Parathyroid adenoma (tissue), 2 donors: ENCODE results near the gene LACTBL1.
A peak's percentile ranks its signal among the peaks of the same experiment; 100 is the strongest.
"Not testable (repeated sequence)": the region's sequence is repeated elsewhere in the genome, so short reads cannot be mapped to it uniquely, and the experiment has no call there.

ENCODE experiments used
- H2AFZ ChIP-seq: fragments of 300-600 bp; sonication (generic); one replicate; pipeline ENCODE4 v1.7.0; 2017; ENCODE audit warnings: antibody characterized with exemption, mild to moderate bottlenecking
- H3K27ac ChIP-seq: fragments of 300-600 bp; sonication (generic); one replicate; pipeline ENCODE4 v1.7.0; 2017
- H3K27me3 ChIP-seq: fragments of 300-600 bp; sonication (generic); one replicate; pipeline ENCODE4 v1.7.0; 2017; ENCODE audit warnings: low read length; ENCODE audit not compliant: control insufficient read depth, insufficient read depth
- H3K36me3 ChIP-seq: fragments of 300-600 bp; sonication (generic); one replicate; pipeline ENCODE4 v1.7.0; 2017; ENCODE audit warnings: low read length; ENCODE audit not compliant: control insufficient read depth, insufficient read depth
- H3K4me1 ChIP-seq: fragments of 300-600 bp; sonication (generic); one replicate; pipeline ENCODE4 v1.7.0; 2017; ENCODE audit warnings: control low read depth
- H3K4me2 ChIP-seq: fragments of 300-600 bp; sonication (generic); one replicate; pipeline ENCODE4 v1.7.0; 2017; ENCODE audit warnings: low read length
- H3K4me3 ChIP-seq: fragments of 300-600 bp; sonication (generic); one replicate; pipeline ENCODE4 v1.7.0; 2017; ENCODE audit warnings: low read depth, low read length
- H3K79me2 ChIP-seq: fragments of 300-600 bp; sonication (generic); one replicate; pipeline ENCODE4 v1.7.0; 2017; ENCODE audit warnings: control low read depth
- H3K9ac ChIP-seq: fragments of 300-600 bp; sonication (generic); one replicate; pipeline ENCODE4 v1.7.0; 2017; ENCODE audit warnings: mild to moderate bottlenecking
- H3K9me3 ChIP-seq: fragments of 300-600 bp; sonication (generic); one replicate; pipeline ENCODE4 v1.7.0; 2017; ENCODE audit warnings: low read length; ENCODE audit not compliant: control insufficient read depth
- CTCF ChIP-seq: fragments of 300-600 bp; sonication (generic); IDR thresholded peaks from one replicate; pipeline ENCODE4 v1.7.0; 2017; ENCODE audit warnings: antibody characterized with exemption, mild to moderate bottlenecking
- donor health status: primary hyperparathyroidism.

LACTBL1 gene

GRCh38 chr1:22953057-22953739 is 19.5 kb downstream of the LACTBL1 start:
- H3K9ac ChIP-seq = no peak overlapping the region
- no peak for TF ChIP-seq CTCF

GRCh38 chr1:22952694-22953056 is 20.0 kb downstream of the LACTBL1 start:
- no peaks in the 10 kb centered on the region for H3K27me3 ChIP-seq
- no peaks in the 10 kb centered on the region for H3K79me2 ChIP-seq
- H3K9me3 ChIP-seq = no peaks in the 10 kb centered on the region
- H3K27ac ChIP-seq = no peak overlapping the region
- no peak for TF ChIP-seq CTCF
- H3K4me3 ChIP-seq = no peak overlapping the region
- H3K4me1 ChIP-seq = no peaks in the 10 kb centered on the region
- H3K36me3 ChIP-seq = no peaks in the 10 kb centered on the region
- H3K4me2 ChIP-seq = peak overlapping the region; percentile 17
- no peak overlapping the region for H2AFZ ChIP-seq
- no peak overlapping the region for H3K9ac ChIP-seq

More at GRCh38 chr1:22953057-22953739, 19.5 kb downstream of the LACTBL1 start:
- H3K36me3 ChIP-seq = no peaks in the 10 kb centered on the region
- no peaks in the 10 kb centered on the region for H3K4me1 ChIP-seq
- H3K79me2 ChIP-seq = no peaks in the 10 kb centered on the region
- no peak overlapping the region for H3K4me3 ChIP-seq
- no peaks in the 10 kb centered on the region for H3K9me3 ChIP-seq
- no peaks in the 10 kb centered on the region for H3K27me3 ChIP-seq
- H3K4me2 ChIP-seq = peak overlapping the region; percentile 17
- no peak overlapping the region for H2AFZ ChIP-seq
- no peak overlapping the region for H3K27ac ChIP-seq

GRCh38 chr1:22951796-22952195 is 20.9 kb downstream of the LACTBL1 start:
- Histone ChIP-seq H3K27me3 (no peaks in the 10 kb centered on the region), H3K27ac (no peak overlapping the region)

GRCh38 chr1:22949822-22950331 is 22.8 kb downstream of the LACTBL1 start:
- Histone ChIP-seq H2AFZ (no peak overlapping the region), H3K4me2 (no peak overlapping the region), H3K9me3 (no peaks in the 10 kb centered on the region), H3K27ac (no peak overlapping the region), H3K79me2 (no peaks in the 10 kb centered on the region), H3K9ac (no peak overlapping the region), H3K4me3 (no peak overlapping the region), H3K36me3 (no peaks in the 10 kb centered on the region), H3K4me1 (no peaks in the 10 kb centered on the region), H3K27me3 (no peaks in the 10 kb centered on the region)
- no peak for TF ChIP-seq CTCF

More at GRCh38 chr1:22951796-22952195, 20.9 kb downstream of the LACTBL1 start:
- Histone ChIP-seq H3K79me2 (no peaks in the 10 kb centered on the region), H3K4me1 (no peaks in the 10 kb centered on the region), H3K9me3 (no peaks in the 10 kb centered on the region), H2AFZ (no peak overlapping the region), H3K4me3 (no peak overlapping the region), H3K9ac (no peak overlapping the region), H3K36me3 (no peaks in the 10 kb centered on the region), H3K4me2 (no peak overlapping the region)
- no peak for TF ChIP-seq CTCF

- not testable (repeated sequence) for H3K4me1 ChIP-seq, H3K79me2 ChIP-seq, H3K27ac ChIP-seq, H3K4me3 ChIP-seq, H3K4me2 ChIP-seq, H3K9ac ChIP-seq, H3K36me3 ChIP-seq, H3K9me3 ChIP-seq, H2AFZ ChIP-seq, H3K27me3 ChIP-seq
These were observed 27.5 kb downstream of the LACTBL1 start for GRCh38 chr1:22945171-22945570.
